GM12864 (cell line): ENCODE measurements around the gene CHST12.

Experiments
- DNase-seq: peaks from one replicate; pipeline ENCODE4 v3.0.0-alpha.2; 2011; ENCODE audit warnings: low read depth
- H3K4me3 ChIP-seq: 2 replicates; pipeline ENCODE4 v1.5.1; 2011; ENCODE audit warnings: mild to moderate bottlenecking, low read depth, low read length, control low read depth
- CTCF ChIP-seq: IDR thresholded peaks from 2 replicates; pipeline ENCODE4 v1.5.1; 2011; ENCODE audit warnings: low read depth, mild to moderate bottlenecking, moderate library complexity, low read length, control low read depth, inconsistent platforms; ENCODE audit errors: missing control alignments

The CHST12 gene

GRCh38 chr7:2444476-2444875 lies 41.1 kb downstream of the CHST12 start:
- TF ChIP-seq CTCF: no peak
- H3K4me3 ChIP-seq: no peak overlapping the region
- no peak for DNase-seq

- TF ChIP-seq CTCF: no peak
- no peak overlapping the region for H3K4me3 ChIP-seq
- no peak for DNase-seq
These were observed 41.6 kb downstream of the CHST12 start for GRCh38 chr7:2445047-2445446.

- no peak overlapping the region for H3K4me3 ChIP-seq
- TF ChIP-seq CTCF: no peak
- no peak for DNase-seq
These were observed 42.6 kb downstream of the CHST12 start for GRCh38 chr7:2445898-2446555.

- TF ChIP-seq CTCF: no peak
- no peak overlapping the region for H3K4me3 ChIP-seq
- no peak for DNase-seq
These were observed 43.3 kb downstream of the CHST12 start for GRCh38 chr7:2446676-2447075.

GRCh38 chr7:2450198-2451107 lies 47.0 kb downstream of the CHST12 start:
- no peak for DNase-seq
- no peak overlapping the region for H3K4me3 ChIP-seq
- TF ChIP-seq CTCF: no peak

GRCh38 chr7:2451171-2452073 lies 48.0 kb downstream of the CHST12 start:
- TF ChIP-seq CTCF: peak; percentile 85
- H3K4me3 ChIP-seq: no peak overlapping the region

More at GRCh38 chr7:2451171-2452073, 48.0 kb downstream of the CHST12 start:
- DNase-seq: no peak
